CD4-positive, alpha-beta T cell treated with Interleukin-4 for 1 hour (primary cell): ENCODE data around the gene MYCBP.
A peak's percentile ranks its signal among the peaks of the same experiment; 100 is the strongest.
"Not testable (repeated sequence)": the region's sequence is repeated elsewhere in the genome, so short reads cannot be mapped to it uniquely, and the experiment has no call there.

Source experiments
- DNase-seq, 2 donors: peaks; one replicate each; pipeline ENCODE4 v3.0.0-alpha.2; 2020 to 2022

MYCBP gene

GRCh38 chr1:38873027-38873969, at the start of gene MYCBP:
TSS of gene MYCBP (minus strand) at chr1:38873348. CDS start at chr1:38873305, 43 bp downstream.
- peak; percentile 98 for DNase-seq

DNA sequence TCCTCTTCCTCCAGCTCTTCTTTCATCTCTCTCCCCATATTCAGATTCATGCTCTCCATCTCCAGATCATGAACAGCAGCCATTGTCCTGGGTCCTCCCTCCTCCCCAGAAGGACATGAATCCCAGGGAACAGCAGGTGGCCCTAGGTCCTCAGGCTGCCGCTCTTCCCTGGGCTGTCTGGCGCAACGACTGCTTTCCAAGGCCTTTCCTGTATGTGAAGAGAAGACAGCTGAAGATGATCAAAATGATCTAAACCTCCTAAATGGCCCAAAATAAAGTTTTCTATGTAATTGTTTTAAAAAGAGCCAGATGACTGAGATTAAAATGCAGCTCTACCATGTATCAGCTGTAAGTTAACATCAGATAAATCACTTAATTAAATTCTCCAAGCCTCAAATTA, 46.0 kb upstream of the MYCBP start:
- DNase-seq, result no peak

- no peak for DNase-seq
Measured at GRCh38 chr1:38918568-38918967, 45.4 kb upstream of the MYCBP start.

DNA sequence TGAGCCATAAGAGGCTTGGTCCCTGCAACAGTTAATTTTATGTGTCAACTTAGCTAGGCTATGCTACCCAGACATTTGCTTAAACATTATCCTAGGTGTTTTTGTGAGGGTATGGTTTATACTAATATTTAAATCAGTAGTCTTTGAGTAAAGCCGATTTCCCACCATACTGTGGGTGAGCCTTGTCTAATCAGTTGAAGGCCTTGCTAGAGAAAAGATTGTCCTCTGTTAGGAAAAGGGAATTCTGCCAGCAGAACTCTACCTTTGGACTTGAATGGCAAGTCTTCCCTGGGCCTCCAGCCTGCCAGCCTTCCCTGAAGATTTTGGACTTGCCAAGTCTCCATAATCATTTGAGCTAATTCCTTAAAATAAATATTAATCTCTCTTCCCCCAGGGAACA, 44.6 kb upstream of the MYCBP start:
- no peak for DNase-seq

GRCh38 chr1:38917337-38917736, 44.2 kb upstream of the MYCBP start:
- DNase-seq, result no peak

DNA sequence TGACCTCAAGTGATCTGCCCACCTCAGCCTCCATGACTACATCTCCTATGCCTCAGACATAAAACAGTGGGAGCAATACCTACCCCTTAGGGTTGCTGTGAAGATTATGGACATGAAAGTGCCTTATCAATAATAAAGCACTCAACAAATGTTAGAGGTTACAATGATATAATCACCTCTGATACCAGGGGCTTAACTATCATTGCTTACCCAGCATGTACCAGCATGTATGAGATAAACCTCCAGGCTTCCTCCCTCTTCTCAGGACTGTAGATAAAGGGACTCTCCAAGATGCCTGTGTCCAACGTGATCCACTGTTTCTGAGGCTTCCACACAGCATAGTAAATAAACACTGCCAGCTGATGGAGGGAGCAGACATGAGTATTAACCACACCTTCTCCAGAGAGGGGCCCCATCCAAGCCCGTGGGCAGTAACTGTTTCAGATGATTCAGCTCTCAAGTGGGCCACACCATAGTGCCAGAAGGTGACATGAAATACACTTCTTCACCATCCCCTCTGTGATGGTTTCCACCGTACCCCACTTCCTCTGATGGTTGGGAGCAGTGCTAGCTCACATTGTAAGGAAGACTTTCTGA, 42.3 kb upstream of the MYCBP start:
- DNase-seq, result no peak

GRCh38 chr1:38914908-38915307, 41.8 kb upstream of the MYCBP start:
- not testable (repeated sequence) for DNase-seq

DNA sequence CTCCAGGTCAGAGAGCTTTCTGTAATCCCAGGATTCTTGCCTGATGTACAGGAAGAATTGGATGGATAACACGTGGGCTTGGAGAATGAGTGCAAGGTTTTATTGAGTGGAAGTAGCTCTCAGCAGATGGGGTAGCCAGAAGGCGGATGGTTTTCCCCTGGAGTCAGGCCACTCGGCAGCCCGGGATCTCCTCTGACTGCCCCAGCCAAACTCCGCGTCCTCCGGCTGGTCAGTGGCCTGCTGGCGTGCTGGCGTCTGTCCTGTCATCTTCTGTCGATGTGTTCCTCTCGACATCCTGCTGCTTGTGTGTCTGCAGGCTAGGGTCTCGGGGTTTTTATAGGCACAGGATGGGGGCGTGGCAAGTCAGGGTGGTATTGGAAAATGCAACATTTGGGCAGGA, 35.7 kb upstream of the MYCBP start:
- no peak for DNase-seq

DNA sequence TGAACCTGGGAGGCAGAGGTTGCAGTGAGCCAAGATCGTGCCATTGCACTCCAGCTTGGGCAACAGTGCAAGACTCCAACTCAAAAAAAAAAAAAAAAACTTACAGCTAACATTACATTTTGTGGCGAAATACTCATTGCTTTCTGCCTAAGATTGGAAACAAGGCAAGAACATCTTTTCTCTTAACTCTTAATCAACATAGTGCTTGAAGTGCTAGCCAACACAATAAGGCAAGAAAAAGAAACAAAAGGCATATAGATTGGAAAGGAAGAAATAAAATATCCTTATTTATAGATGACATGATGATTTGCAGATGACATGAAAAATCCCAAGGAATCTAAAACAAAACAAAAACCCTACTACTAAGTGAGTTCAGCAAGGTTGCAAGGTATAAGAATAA, 32.8 kb upstream of the MYCBP start:
- no peak for DNase-seq

DNA sequence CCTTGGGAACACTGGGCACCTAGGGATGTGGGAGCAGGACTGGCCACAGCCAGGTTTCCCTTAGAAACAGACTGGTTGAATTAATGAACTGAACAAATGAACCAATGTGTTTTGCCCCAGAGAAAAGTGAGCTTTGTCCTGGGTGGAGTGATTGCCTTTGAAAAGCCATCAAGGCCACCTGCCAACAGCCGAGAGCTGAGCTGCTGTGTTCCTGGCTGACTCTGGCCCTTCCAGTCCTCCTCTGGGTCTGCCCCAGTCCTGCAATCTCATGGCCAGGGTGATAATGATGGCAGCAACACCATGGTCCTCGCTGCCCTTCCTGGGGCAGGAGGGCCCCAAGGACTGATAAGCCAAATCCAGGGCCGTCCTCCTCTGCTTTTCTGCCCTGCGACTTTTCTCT, 26.4 kb upstream of the MYCBP start:
- no peak for DNase-seq

GRCh38 chr1:38898653-38899230, 25.6 kb upstream of the MYCBP start:
- no peak for DNase-seq

GRCh38 chr1:38896169-38896568, 23.0 kb upstream of the MYCBP start:
- no peak for DNase-seq

GRCh38 chr1:38892976-38893375, 19.8 kb upstream of the MYCBP start:
- no peak for DNase-seq

- peak in 1 of 2 donors; percentile 9 for DNase-seq
Measured at GRCh38 chr1:38891753-38892152, 18.6 kb upstream of the MYCBP start.

DNA sequence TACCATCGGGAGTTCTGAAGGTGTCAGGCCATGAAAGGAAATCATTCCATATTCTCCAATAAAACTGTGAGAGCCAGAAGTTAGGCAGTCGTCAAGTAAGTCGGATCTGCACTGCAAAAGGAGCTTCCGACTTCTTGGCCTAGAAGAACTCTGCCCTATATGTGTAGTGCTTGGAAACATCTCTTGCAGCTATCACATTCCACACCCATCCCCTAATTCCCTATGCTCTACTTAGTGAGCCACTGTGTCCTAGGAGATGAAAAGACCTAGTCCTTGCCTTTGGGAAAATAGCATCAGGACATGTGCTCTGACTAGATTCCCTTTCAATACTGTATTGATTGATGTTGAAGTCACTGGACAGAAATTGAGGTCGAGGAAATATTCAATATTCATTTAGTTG, 16.4 kb upstream of the MYCBP start:
- no peak for DNase-seq

DNA sequence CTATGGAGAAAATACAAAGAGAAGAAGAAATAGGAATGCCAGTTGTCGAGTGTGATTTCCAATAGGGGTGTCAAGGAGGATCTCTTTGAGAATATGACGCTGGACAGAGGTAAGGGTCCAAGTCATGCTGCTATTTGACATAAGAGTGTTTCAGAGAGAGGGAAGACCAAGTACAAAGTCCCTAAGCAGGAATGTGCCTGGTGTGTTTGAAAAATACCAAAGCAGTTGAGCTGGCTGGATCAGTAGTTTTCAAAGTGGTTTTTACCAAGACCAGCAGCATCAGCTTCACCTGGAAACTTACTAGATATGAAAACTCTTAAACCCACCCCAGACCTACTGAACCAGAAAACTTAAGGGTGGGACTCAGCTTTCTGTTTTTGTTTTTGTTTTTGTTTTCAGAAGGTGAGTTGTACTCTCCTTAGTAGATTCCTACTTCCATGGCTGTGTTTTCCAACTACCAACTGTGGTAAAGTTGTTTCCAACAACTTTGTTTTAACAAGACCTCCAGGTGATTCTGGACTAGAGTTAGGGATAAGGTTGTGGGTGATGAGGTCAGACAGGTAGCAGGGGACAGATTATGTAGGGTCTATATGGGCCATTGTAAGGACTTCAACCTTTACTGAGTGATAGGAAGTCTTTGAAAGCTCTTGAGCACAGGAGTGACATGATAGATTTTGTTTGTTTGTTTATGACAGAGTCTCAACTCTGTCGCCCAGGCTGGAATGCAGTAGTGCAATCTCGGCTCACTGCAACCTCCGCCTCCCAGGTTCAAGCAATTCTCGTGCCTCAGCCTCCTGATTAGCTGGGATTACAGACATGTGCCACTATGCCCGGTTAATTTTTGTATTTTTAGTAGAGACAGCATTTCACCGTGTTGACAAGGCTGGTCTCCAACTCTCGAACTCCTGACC, 15.5 kb upstream of the MYCBP start:
- no peak for DNase-seq

DNA sequence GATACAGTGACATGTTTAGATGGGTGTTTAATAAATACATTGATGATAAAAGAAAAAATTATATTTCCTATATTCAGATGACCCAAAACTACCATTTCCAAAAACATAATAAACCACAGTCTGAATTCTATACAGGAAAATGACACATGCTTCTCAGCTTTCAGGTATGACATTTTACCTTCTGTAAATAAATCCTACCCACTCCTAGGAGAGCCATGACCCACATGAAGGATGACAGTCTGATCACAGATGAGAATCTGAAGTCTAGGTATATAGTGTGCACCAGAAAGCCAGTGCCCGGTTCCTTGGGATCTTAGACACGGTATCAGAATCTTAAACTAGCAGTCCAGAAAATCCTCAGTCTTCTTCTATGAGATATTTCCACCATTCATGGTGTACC, 11.9 kb upstream of the MYCBP start:
- DNase-seq, result no peak

DNA sequence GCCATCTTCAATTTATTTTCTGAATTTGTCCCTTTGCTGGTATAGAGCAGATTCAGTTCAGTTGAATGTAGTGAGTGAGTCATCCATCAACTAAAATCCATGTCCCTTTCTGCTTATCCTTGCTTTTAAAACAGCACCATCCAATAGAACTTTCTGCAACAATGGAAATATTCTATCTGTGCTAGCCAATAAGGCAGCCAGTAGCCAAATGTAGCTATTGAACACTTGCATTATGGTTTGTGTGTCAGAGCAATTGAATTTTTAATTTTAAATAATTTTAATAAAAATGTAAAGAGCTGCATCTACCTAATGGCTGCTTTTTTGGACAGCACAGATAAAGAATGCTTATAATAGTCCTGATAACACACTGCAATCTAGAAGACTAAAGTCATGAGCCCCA, 8.3 kb upstream of the MYCBP start, which contains the start of gene GJA9:
Gene GJA9, minus strand, starts transcription at position 101 of the 400 bp plus-strand sequence. CDS start 5,489 bp downstream, outside the sequence.
- DNase-seq, result no peak

GRCh38 chr1:38875811-38876210, 2.7 kb upstream of the MYCBP start:
- no peak for DNase-seq

DNA sequence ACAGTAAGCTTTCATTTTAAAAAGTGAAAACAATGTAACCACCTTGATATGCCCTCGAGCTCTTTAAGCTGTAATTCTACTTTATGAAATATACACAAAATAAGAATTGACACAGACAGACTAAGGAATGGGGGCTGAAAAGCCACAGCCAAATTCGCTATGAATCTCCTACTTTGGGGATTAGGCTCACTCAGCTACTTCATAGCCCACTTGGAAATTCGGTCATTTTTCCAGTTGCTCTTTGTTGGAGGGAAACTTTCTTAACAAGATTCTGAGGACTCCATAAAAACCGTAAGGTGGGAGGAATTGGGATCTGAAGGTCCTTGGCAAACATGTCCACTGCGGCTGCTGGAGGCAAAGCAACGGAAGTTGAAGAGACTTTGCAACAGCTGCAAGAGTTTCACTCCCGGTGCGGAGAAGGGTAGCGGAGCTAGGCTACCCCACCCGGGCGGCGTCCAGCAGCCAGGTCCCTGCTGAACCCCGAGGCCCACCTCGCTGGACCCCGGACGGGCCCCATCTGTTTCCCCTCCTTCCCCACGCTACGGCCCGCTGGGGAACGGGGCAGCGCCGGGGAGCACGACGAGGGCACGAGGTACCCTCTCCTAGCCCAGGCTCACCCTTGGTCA, 634 bp downstream of the MYCBP start:
- DNase-seq, result peak; percentile 14 to 27

GRCh38 chr1:38870996-38871395, 2.2 kb downstream of the MYCBP start:
- no peak for DNase-seq

DNA sequence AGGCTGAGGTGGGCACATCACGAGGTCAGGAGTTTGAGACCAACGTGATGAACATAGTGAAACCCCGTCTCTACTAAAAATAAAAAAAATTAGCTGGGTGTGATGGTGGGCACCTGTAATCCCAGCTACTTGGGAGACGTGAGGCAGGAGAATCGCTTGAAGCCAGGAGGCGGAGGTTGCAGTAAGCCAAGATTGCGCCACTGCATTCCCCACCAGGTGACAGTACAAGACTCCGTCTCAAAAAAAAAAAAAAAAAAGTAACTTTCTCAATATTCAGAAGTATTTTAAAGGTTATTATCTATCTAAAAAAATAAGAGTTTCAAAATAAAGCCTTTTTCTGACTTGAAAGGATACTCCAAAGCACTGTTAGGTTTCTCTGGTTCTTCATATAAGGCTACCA, 5.9 kb downstream of the MYCBP start:
- no peak for DNase-seq
